DOHH2 (cell line): ENCODE measurements around the gene OR7G1.

Experiments used
- H3F3A ChIP-seq: fragments of 200-600 bp; sonication (generic), shearing (Covaris generic); 2 replicates; pipeline ENCODE4 v1.6.0; 2016; ENCODE audit warnings: antibody characterized with exemption, mild to moderate bottlenecking; ENCODE audit not compliant: control insufficient read depth, insufficient read depth
- H3K27ac ChIP-seq: fragments of 200-600 bp; sonication (generic); 2 replicates; pipeline ENCODE4 v1.5.1; 2014; ENCODE audit warnings: low read depth, mild to moderate bottlenecking, low read length, moderate library complexity
- H3K27me3 ChIP-seq: fragments of 200-600 bp; sonication (generic); 2 replicates; pipeline ENCODE4 v1.6.1; 2014; ENCODE audit warnings: mild to moderate bottlenecking, low read length, mixed read lengths; ENCODE audit not compliant: control insufficient read depth
- H3K36me3 ChIP-seq: fragments of 200-600 bp; sonication (generic); 2 replicates; pipeline ENCODE4 v1.6.1; 2014; ENCODE audit warnings: mild to moderate bottlenecking, low read length, moderate library complexity, mixed read lengths; ENCODE audit not compliant: control insufficient read depth
- H3K4me1 ChIP-seq: fragments of 200-600 bp; sonication (generic); 2 replicates; pipeline ENCODE4 v1.6.1; 2014; ENCODE audit warnings: mild to moderate bottlenecking, low read length, mixed read lengths; ENCODE audit not compliant: control insufficient read depth
- H3K4me2 ChIP-seq: fragments of 200-600 bp; sonication (generic); 2 replicates; pipeline ENCODE4 v1.6.0; 2014; ENCODE audit warnings: mild to moderate bottlenecking, low read length, moderate library complexity
- H3K4me3 ChIP-seq: fragments of 200-600 bp; sonication (generic); 2 replicates; pipeline ENCODE4 v1.5.1; 2014; ENCODE audit warnings: mild to moderate bottlenecking, low read length, mixed read lengths
- H3K79me2 ChIP-seq: fragments of 200-600 bp; sonication (generic); 2 replicates; pipeline ENCODE4 v1.6.1; 2014; ENCODE audit warnings: mild to moderate bottlenecking, low read length, mixed read lengths; ENCODE audit not compliant: control insufficient read depth
- H3K9me2 ChIP-seq: fragments of 200-600 bp; sonication (generic); replicated peaks from 2 replicates; pipeline ENCODE4 v1.6.1; 2014; ENCODE audit warnings: mild to moderate bottlenecking, low read length, mixed read lengths; ENCODE audit not compliant: control insufficient read depth
- H3K9me3 ChIP-seq: fragments of 200-600 bp; sonication (generic); 2 replicates; pipeline ENCODE4 v1.6.1; 2014; ENCODE audit warnings: antibody characterized with exemption, low read length, mixed read lengths; ENCODE audit not compliant: control insufficient read depth, insufficient read depth
- H4K20me1 ChIP-seq: fragments of 200-600 bp; sonication (generic); 2 replicates; pipeline ENCODE4 v1.6.0; 2014; ENCODE audit warnings: low read depth, mild to moderate bottlenecking, antibody characterized with exemption, low read length, moderate library complexity; ENCODE audit not compliant: control insufficient read depth, insufficient read depth
- EZH2phosphoT487 ChIP-seq: fragments of 200-600 bp; sonication (generic); IDR thresholded peaks from 2 replicates; pipeline ENCODE4 v1.6.1; 2017; ENCODE audit warnings: borderline replicate concordance, mild to moderate bottlenecking, antibody characterized with exemption, low read length, moderate library complexity, mixed read lengths
- TF ChIP-seq, protein P1 (sequence below): fragments of 200-600 bp; sonication (generic); IDR thresholded peaks from one replicate; pipeline ENCODE4 v1.5.1; 2014; ENCODE audit warnings: antibody characterized with exemption, mild to moderate bottlenecking, low read depth, low read length; ENCODE audit not compliant: poor library complexity, severe bottlenecking

Gene OR7G1, protein sequence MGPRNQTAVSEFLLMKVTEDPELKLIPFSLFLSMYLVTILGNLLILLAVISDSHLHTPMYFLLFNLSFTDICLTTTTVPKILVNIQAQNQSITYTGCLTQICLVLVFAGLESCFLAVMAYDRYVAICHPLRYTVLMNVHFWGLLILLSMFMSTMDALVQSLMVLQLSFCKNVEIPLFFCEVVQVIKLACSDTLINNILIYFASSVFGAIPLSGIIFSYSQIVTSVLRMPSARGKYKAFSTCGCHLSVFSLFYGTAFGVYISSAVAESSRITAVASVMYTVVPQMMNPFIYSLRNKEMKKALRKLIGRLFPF

GRCh38 chr19:9115307-9115813 is at the start of gene OR7G1:
Gene OR7G1 (minus strand): TSS chr19:9115763. CDS start chr19:9115763, 0 bp downstream.
- Histone ChIP-seq H3K9me3 (no peaks in the 10 kb centered on the region), H3K4me1 (no peaks in the 10 kb centered on the region), H3F3A (no peaks in the 10 kb centered on the region), H4K20me1 (no peaks in the 10 kb centered on the region), H3K4me3 (no peak within 1 kb of the TSS), H3K9me2 (no peaks in the 10 kb centered on the region), H3K4me2 (no peak within 1 kb of the TSS), H3K36me3 (no peaks in the 10 kb centered on the region), H3K27ac (no peak within 1 kb of the TSS), H3K27me3 (no peaks in the 10 kb centered on the region), H3K79me2 (no peaks in the 10 kb centered on the region)
- TF ChIP-seq EZH2phosphoT487, result no peak
- TF ChIP-seq, protein P1, sequence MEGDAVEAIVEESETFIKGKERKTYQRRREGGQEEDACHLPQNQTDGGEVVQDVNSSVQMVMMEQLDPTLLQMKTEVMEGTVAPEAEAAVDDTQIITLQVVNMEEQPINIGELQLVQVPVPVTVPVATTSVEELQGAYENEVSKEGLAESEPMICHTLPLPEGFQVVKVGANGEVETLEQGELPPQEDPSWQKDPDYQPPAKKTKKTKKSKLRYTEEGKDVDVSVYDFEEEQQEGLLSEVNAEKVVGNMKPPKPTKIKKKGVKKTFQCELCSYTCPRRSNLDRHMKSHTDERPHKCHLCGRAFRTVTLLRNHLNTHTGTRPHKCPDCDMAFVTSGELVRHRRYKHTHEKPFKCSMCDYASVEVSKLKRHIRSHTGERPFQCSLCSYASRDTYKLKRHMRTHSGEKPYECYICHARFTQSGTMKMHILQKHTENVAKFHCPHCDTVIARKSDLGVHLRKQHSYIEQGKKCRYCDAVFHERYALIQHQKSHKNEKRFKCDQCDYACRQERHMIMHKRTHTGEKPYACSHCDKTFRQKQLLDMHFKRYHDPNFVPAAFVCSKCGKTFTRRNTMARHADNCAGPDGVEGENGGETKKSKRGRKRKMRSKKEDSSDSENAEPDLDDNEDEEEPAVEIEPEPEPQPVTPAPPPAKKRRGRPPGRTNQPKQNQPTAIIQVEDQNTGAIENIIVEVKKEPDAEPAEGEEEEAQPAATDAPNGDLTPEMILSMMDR, result no peak

DNA sequence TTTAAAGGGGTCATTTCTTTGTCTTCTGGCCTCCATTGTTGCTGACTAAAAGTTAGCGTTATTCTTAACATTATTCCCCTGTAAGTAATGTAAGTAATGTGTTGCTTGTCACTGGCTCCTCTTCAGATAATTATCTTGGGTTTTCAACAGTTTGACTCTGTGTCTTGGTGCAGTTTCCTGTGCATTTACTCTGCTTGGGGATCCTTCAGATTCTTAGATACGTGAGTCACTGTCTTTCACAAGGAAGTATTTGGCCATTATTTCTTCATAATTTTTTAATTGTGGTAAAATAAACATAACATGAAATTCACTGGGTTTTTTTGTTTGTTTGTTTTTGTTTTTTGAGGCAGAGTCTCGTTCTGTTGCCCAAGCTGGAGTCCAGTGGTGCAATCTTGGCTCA is 49.7 kb upstream of the OR7G1 start:
- no peaks in the 10 kb centered on the region for H3K4me1 ChIP-seq
- no peaks in the 10 kb centered on the region for H3K79me2 ChIP-seq
- H3K4me2 ChIP-seq, result no peak overlapping the region
- no peaks in the 10 kb centered on the region for H3K9me2 ChIP-seq
- H3K36me3 ChIP-seq, result peaks cover 53% of the 10 kb centered on the region
- no peaks in the 10 kb centered on the region for H3K27me3 ChIP-seq
- TF ChIP-seq EZH2phosphoT487, result no peak
- TF ChIP-seq, protein P1, result no peak
- no peaks in the 10 kb centered on the region for H3F3A ChIP-seq
- no peaks in the 10 kb centered on the region for H3K9me3 ChIP-seq
- H4K20me1 ChIP-seq, result no peaks in the 10 kb centered on the region; the same call in 1 of the 2 replicates
- H3K4me3 ChIP-seq, result no peak overlapping the region
- H3K27ac ChIP-seq, result no peak overlapping the region

DNA sequence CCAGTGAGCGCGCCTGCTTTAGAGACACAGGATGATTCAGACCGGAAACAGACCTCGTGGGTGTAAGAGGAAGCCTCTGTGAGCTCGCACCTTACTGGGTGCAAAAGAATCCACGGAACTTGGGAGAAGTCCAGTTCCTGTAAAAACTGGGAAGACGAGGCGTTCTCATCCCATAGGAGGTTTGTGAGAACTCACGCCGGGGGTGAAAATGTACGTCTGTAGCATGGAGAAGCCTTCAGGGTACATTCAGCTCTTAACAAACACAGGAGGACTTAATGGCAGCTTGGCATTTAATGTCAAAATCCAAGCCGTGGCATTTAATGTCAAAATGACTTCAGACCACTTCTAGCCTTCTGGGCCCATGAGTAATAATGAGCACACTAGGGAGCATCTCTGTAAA is 45.9 kb upstream of the OR7G1 start:
- Histone ChIP-seq H4K20me1 (no peaks in the 10 kb centered on the region; the same call in 1 of the 2 replicates), H3K4me1 (peaks cover 1% of the 10 kb centered on the region; the same call in 1 of the 2 replicates), H3F3A (no peaks in the 10 kb centered on the region), H3K9me2 (no peaks in the 10 kb centered on the region), H3K79me2 (peaks cover 13% of the 10 kb centered on the region), H3K9me3 (no peaks in the 10 kb centered on the region), H3K4me2 (no peak overlapping the region), H3K27me3 (no peaks in the 10 kb centered on the region), H3K36me3 (peaks cover 82% of the 10 kb centered on the region), H3K27ac (no peak overlapping the region), H3K4me3 (no peak overlapping the region)
- TF ChIP-seq, protein P1, result no peak
- TF ChIP-seq EZH2phosphoT487, result no peak
